ENCODE data around the gene COMMD10.

COMMD10 gene

GRCh38 chr5:116209166-116209565, 124.3 kb downstream of the COMMD10 start:
- in situ Hi-C loops (cut with MboI; ENCODE audit: low sequenced_read_pairs), result no loop called here

GRCh38 chr5:116212225-116212624, 127.4 kb downstream of the COMMD10 start:
- in situ Hi-C loops (cut with MboI; ENCODE audit: low sequenced_read_pairs), result no loop called here

- in situ Hi-C loops (cut with MboI; ENCODE audit: low sequenced_read_pairs), result no loop called here
Observed at GRCh38 chr5:116216246-116216645, 131.4 kb downstream of the COMMD10 start.

GRCh38 chr5:116225281-116225922, 140.6 kb downstream of the COMMD10 start:
- in situ Hi-C loops (cut with MboI; ENCODE audit: low sequenced_read_pairs), result no loop called here

- in situ Hi-C loops (cut with MboI; ENCODE audit: low sequenced_read_pairs), result no loop called here
Observed at GRCh38 chr5:116229131-116229689, 144.4 kb downstream of the COMMD10 start.

- in situ Hi-C loops (cut with MboI; ENCODE audit: low sequenced_read_pairs), result no loop called here
Observed at GRCh38 chr5:116231288-116231687, 146.5 kb downstream of the COMMD10 start.

GRCh38 chr5:116234681-116235080, 149.9 kb downstream of the COMMD10 start:
- in situ Hi-C loops (cut with MboI; ENCODE audit: low sequenced_read_pairs), result no loop called here

GRCh38 chr5:116237917-116238500, 153.2 kb downstream of the COMMD10 start:
- in situ Hi-C loops (cut with MboI; ENCODE audit: low sequenced_read_pairs), result no loop called here

GRCh38 chr5:116242343-116242742, 157.5 kb downstream of the COMMD10 start:
- in situ Hi-C loops (cut with MboI; ENCODE audit: low sequenced_read_pairs), result no loop called here

- in situ Hi-C loops (cut with MboI; ENCODE audit: low sequenced_read_pairs), result no loop called here
Observed at GRCh38 chr5:116248432-116248831, 163.6 kb downstream of the COMMD10 start.

GRCh38 chr5:116249648-116250047, 164.8 kb downstream of the COMMD10 start:
- in situ Hi-C loops (cut with MboI; ENCODE audit: low sequenced_read_pairs), result no loop called here

GRCh38 chr5:116256717-116257116, 171.9 kb downstream of the COMMD10 start:
- in situ Hi-C loops (cut with MboI; ENCODE audit: low sequenced_read_pairs), result no loop called here

GRCh38 chr5:116265471-116265870, 180.6 kb downstream of the COMMD10 start:
- in situ Hi-C loops (cut with MboI; ENCODE audit: low sequenced_read_pairs), result no loop called here

- in situ Hi-C loops (cut with MboI; ENCODE audit: low sequenced_read_pairs), result no loop called here
Observed at GRCh38 chr5:116271446-116272025, 186.7 kb downstream of the COMMD10 start.

- in situ Hi-C loops (cut with MboI; ENCODE audit: low sequenced_read_pairs), result no loop called here
Observed at GRCh38 chr5:116272281-116272941, 187.6 kb downstream of the COMMD10 start.

- in situ Hi-C loops (cut with MboI; ENCODE audit: low sequenced_read_pairs), result no loop called here
Observed at GRCh38 chr5:116273448-116274242, 188.8 kb downstream of the COMMD10 start.

GRCh38 chr5:116274251-116274650, 189.4 kb downstream of the COMMD10 start:
- in situ Hi-C loops (cut with MboI; ENCODE audit: low sequenced_read_pairs), result no loop called here

- in situ Hi-C loops (cut with MboI; ENCODE audit: low sequenced_read_pairs), result no loop called here
Observed at GRCh38 chr5:116275282-116275681, 190.5 kb downstream of the COMMD10 start.

GRCh38 chr5:116276952-116277351, 192.1 kb downstream of the COMMD10 start:
- in situ Hi-C loops (cut with MboI; ENCODE audit: low sequenced_read_pairs), result no loop called here

GRCh38 chr5:116280149-116280803, 195.5 kb downstream of the COMMD10 start:
- in situ Hi-C loops (cut with MboI; ENCODE audit: low sequenced_read_pairs), result no loop called here
